Activated T-cell treated with anti-CD3 and anti-CD28 coated beads, Interleukin-2, amount 50 U/mL, for 72 hours (primary cell): ENCODE measurements around the gene ACTG2. TPM values are rescaled to one million over a fixed set of nuclear protein-coding genes. Genes with fewer than 3 reads are reported as not detected.
"Not testable (repeated sequence)": the region's sequence is repeated elsewhere in the genome, so short reads cannot be mapped to it uniquely, and the experiment has no call there.

Experiments used
- ATAC-seq, 2 donors: fragments of 150-1000 bp; cut with Tn5 transposase; replicated peaks in 1 of 2; 2 replicates each; pipeline ENCODE4 v1.10.0; 2021; ENCODE audit warnings: moderate library complexity in 2 of 2, mild to moderate bottlenecking in 1 of 2
- DNase-seq, 2 donors: peaks; one replicate each; pipeline ENCODE4 v3.0.0; 2021 to 2022; ENCODE audit warnings: mixed read lengths in 1 of 2
- H3K27ac Mint-ChIP-seq: one replicate; pipeline ENCODE4 v1.8.0; 2022; ENCODE audit warnings: mild to moderate bottlenecking, moderate library complexity, mixed read lengths
- H3K27me3 Mint-ChIP-seq: one replicate; pipeline ENCODE4 v1.8.0; 2022; ENCODE audit warnings: low read depth, mixed read lengths
- H3K36me3 Mint-ChIP-seq, 2 donors: one replicate each; pipeline ENCODE4 v1.8.0; 2022; ENCODE audit warnings: mixed read lengths in 2 of 2, mild to moderate bottlenecking in 1 of 2; ENCODE audit not compliant: insufficient read depth in 2 of 2
- H3K4me1 Mint-ChIP-seq: one replicate; pipeline ENCODE4 v1.8.0; 2022; ENCODE audit warnings: low read depth, mixed read lengths
- H3K4me3 Mint-ChIP-seq, 2 donors: one replicate each; pipeline ENCODE4 v1.8.0; 2022; ENCODE audit warnings: mild to moderate bottlenecking in 2 of 2, mixed read lengths in 2 of 2, moderate library complexity in 2 of 2
- H3K9me3 Mint-ChIP-seq, 2 donors: one replicate each; pipeline ENCODE4 v1.8.0; 2022; ENCODE audit warnings: mixed read lengths in 2 of 2
- total RNA-seq, 2 donors: library from RNA; stranded (reverse); gene quantifications; one replicate each; pipeline ENCODE4 v1.2.3, GENCODE V29; 2022

ACTG2 gene
- total RNA-seq, 2 donors from 2014 or later = 0.22 TPM; not detected in 1

- not testable (repeated sequence) for H3K4me1 Mint-ChIP-seq, H3K9me3 Mint-ChIP-seq, H3K36me3 Mint-ChIP-seq, DNase-seq, H3K27me3 Mint-ChIP-seq, H3K4me3 Mint-ChIP-seq, H3K27ac Mint-ChIP-seq, ATAC-seq
Observed at GRCh38 chr2:73877984-73878383, 14.8 kb upstream of the ACTG2 start.

GRCh38 chr2:73885406-73885805 lies 7.4 kb upstream of the ACTG2 start:
- ATAC-seq (no peak), DNase-seq (no peak)
- Mint-ChIP-seq H3K4me1 (peaks cover 31% of the 10 kb centered on the region), H3K9me3 (peaks cover 0 to 2% of the 10 kb centered on the region in 2 donors), H3K27ac (no peak overlapping the region), H3K27me3 (no peaks in the 10 kb centered on the region), H3K4me3 (no peak overlapping the region), H3K36me3 (no peaks in the 10 kb centered on the region)

- Mint-ChIP-seq H3K4me3 (peak overlapping the region; percentile 15 to 46), H3K27ac (no peak overlapping the region), H3K4me1 (peaks cover 31% of the 10 kb centered on the region), H3K9me3 (peaks cover 0 to 2% of the 10 kb centered on the region in 2 donors), H3K36me3 (no peaks in the 10 kb centered on the region), H3K27me3 (no peaks in the 10 kb centered on the region)
- peak; percentile 92 to 93 for ATAC-seq
- peak; percentile 57 for DNase-seq
Observed at GRCh38 chr2:73886357-73886756, 6.5 kb upstream of the ACTG2 start.

GRCh38 chr2:73887596-73888353 lies 5.0 kb upstream of the ACTG2 start:
- H3K36me3 Mint-ChIP-seq, DNase-seq, H3K27me3 Mint-ChIP-seq, H3K9me3 Mint-ChIP-seq: not testable (repeated sequence)
- Mint-ChIP-seq H3K4me1 (peaks cover 31% of the 10 kb centered on the region), H3K4me3 (peak overlapping the region in 1 of 2 donors; percentile 17), H3K27ac (peak overlapping the region; percentile 33)
- ATAC-seq = peak; percentile 55 to 58

- no peaks in the 10 kb centered on the region for H3K36me3 Mint-ChIP-seq
- H3K4me1 Mint-ChIP-seq = peaks cover 31% of the 10 kb centered on the region
- H3K27ac Mint-ChIP-seq = peak overlapping the region; percentile 72
- peaks cover 0 to 2% of the 10 kb centered on the region in 2 donors for H3K9me3 Mint-ChIP-seq
- no peaks in the 10 kb centered on the region for H3K27me3 Mint-ChIP-seq
- ATAC-seq (no peak), DNase-seq (no peak)
- no peak overlapping the region for H3K4me3 Mint-ChIP-seq
Observed at GRCh38 chr2:73888388-73888787, 4.4 kb upstream of the ACTG2 start.

- Mint-ChIP-seq H3K9me3 (peaks cover 0 to 2% of the 10 kb centered on the region in 2 donors), H3K4me3 (no peak overlapping the region), H3K4me1 (peaks cover 33% of the 10 kb centered on the region), H3K27me3 (no peaks in the 10 kb centered on the region), H3K27ac (no peak overlapping the region), H3K36me3 (no peaks in the 10 kb centered on the region)
- ATAC-seq (no peak), DNase-seq (no peak)
Observed at GRCh38 chr2:73889206-73889605, 3.6 kb upstream of the ACTG2 start.

GRCh38 chr2:73890301-73891092 lies 2.3 kb upstream of the ACTG2 start:
- H3K27ac Mint-ChIP-seq = no peak overlapping the region
- H3K9me3 Mint-ChIP-seq = peaks cover 0 to 2% of the 10 kb centered on the region in 2 donors
- H3K4me1 Mint-ChIP-seq = peaks cover 46% of the 10 kb centered on the region

GRCh38 chr2:73891276-73891901 lies 1.4 kb upstream of the ACTG2 start:
- Mint-ChIP-seq H3K4me3 (no peak overlapping the region), H3K9me3 (peaks cover 0 to 2% of the 10 kb centered on the region in 2 donors), H3K27me3 (no peaks in the 10 kb centered on the region), H3K27ac (no peak overlapping the region), H3K36me3 (no peaks in the 10 kb centered on the region), H3K4me1 (peaks cover 46% of the 10 kb centered on the region)
- ATAC-seq (no peak), DNase-seq (no peak)

More at GRCh38 chr2:73890301-73891092, 2.3 kb upstream of the ACTG2 start:
- DNase-seq = no peak
- Mint-ChIP-seq H3K27me3 (no peaks in the 10 kb centered on the region), H3K4me3 (no peak overlapping the region), H3K36me3 (no peaks in the 10 kb centered on the region)
- no peak for ATAC-seq

GRCh38 chr2:73893764-73894474 lies 1.1 kb downstream of the ACTG2 start:
- DNase-seq = no peak
- H3K36me3 Mint-ChIP-seq = no peaks in the 10 kb centered on the region
- H3K4me3 Mint-ChIP-seq = no peak overlapping the region
- no peak for ATAC-seq
- peaks cover 39% of the 10 kb centered on the region for H3K4me1 Mint-ChIP-seq
- peak overlapping the region; percentile 78 for H3K27ac Mint-ChIP-seq
- no peaks in the 10 kb centered on the region for H3K27me3 Mint-ChIP-seq
- no peaks in the 10 kb centered on the region for H3K9me3 Mint-ChIP-seq

GRCh38 chr2:73894475-73894850 lies 1.7 kb downstream of the ACTG2 start:
- no peaks in the 10 kb centered on the region for H3K27me3 Mint-ChIP-seq
- H3K27ac Mint-ChIP-seq = peak overlapping the region; percentile 78
- H3K9me3 Mint-ChIP-seq = no peaks in the 10 kb centered on the region
- H3K36me3 Mint-ChIP-seq = no peaks in the 10 kb centered on the region
- H3K4me1 Mint-ChIP-seq = peaks cover 39% of the 10 kb centered on the region
- H3K4me3 Mint-ChIP-seq = no peak overlapping the region
- DNase-seq (no peak), ATAC-seq (no peak)

- Mint-ChIP-seq H3K4me1 (peaks cover 39% of the 10 kb centered on the region), H3K27ac (no peak overlapping the region), H3K27me3 (no peaks in the 10 kb centered on the region)
Observed at GRCh38 chr2:73894877-73895276, 2.1 kb downstream of the ACTG2 start.

GRCh38 chr2:73895473-73895872 lies 2.7 kb downstream of the ACTG2 start:
- no peaks in the 10 kb centered on the region for H3K36me3 Mint-ChIP-seq
- H3K27ac Mint-ChIP-seq = peak overlapping the region; percentile 21
- DNase-seq (no peak), ATAC-seq (peak in 1 of 2 donors; percentile 38)
- no peaks in the 10 kb centered on the region for H3K9me3 Mint-ChIP-seq
- H3K27me3 Mint-ChIP-seq = no peaks in the 10 kb centered on the region
- H3K4me3 Mint-ChIP-seq = peak overlapping the region in 1 of 2 donors; percentile 56
- peaks cover 39% of the 10 kb centered on the region for H3K4me1 Mint-ChIP-seq

More at GRCh38 chr2:73894877-73895276, 2.1 kb downstream of the ACTG2 start:
- ATAC-seq (no peak), DNase-seq (no peak)
- Mint-ChIP-seq H3K4me3 (peak overlapping the region in 1 of 2 donors; percentile 56), H3K9me3 (no peaks in the 10 kb centered on the region), H3K36me3 (no peaks in the 10 kb centered on the region)
